HEK293 (cell line): ENCODE results near the gene KLHL8.

Experiments used
- CTCF ChIA-PET: fragments of 350-600 bp; formaldehyde crosslinking; extraction: SDS; loops from one replicate; lab custom pipeline; 2021; ENCODE audit warnings: antibody characterized with exemption; lab: Yijun Ruan, JAX
- POLR2A ChIA-PET: fragments of 300-600 bp; formaldehyde crosslinking; extraction: SDS; loops from one replicate; lab custom pipeline; 2020; ENCODE audit warnings: antibody characterized with exemption, inconsistent platforms; lab: Yijun Ruan, JAX
- H3K27ac ChIP-seq: fragments of 200-500 bp; sonication (Bioruptor generic); 2 replicates; pipeline ENCODE4 v1.5.1; 2014; ENCODE audit warnings: low read depth, low read length, control low read depth, inconsistent platforms; ENCODE audit errors: extremely low read depth
- H3K36me3 ChIP-seq, 2 experiments: fragments of 200-500 bp in 1 of 2; sonication (Bioruptor generic) in 1 of 2; 1 replicate in 1 of 2; 2 replicates in 1 of 2; pipeline ENCODE4 v1.5.1; 2014 to 2017; ENCODE audit warnings: inconsistent platforms in 2 of 2, low read length in 2 of 2; ENCODE audit not compliant: control insufficient read depth in 2 of 2, insufficient read depth in 1 of 2
- H3K4me1 ChIP-seq: fragments of 200-500 bp; sonication (Bioruptor generic); 2 replicates; pipeline ENCODE4 v1.5.1; 2014; ENCODE audit warnings: mild to moderate bottlenecking, low read length, inconsistent platforms; ENCODE audit not compliant: control insufficient read depth, insufficient read depth
- H3K4me3 ChIP-seq: 2 replicates; pipeline ENCODE4 v1.5.1; 2011; ENCODE audit warnings: low read depth, mild to moderate bottlenecking, control low read depth, low read length, moderate library complexity
- H3K9me3 ChIP-seq: fragments of 200-500 bp; sonication (Bioruptor generic); 2 replicates; pipeline ENCODE4 v1.5.1; 2014; ENCODE audit warnings: low read depth, low read length, inconsistent platforms; ENCODE audit not compliant: control insufficient read depth, insufficient read depth
- CTCF ChIP-seq: fragments of 450-650 bp; formaldehyde crosslinking; IDR thresholded peaks from 2 replicates; pipeline ENCODE4 v1.5.1; 2016; ENCODE audit warnings: missing biosample characterization, missing genetic modification characterization
- KLF16 ChIP-seq: fragments of 450-650 bp; formaldehyde crosslinking; IDR thresholded peaks from 2 replicates; pipeline ENCODE4 v1.5.1; 2017; ENCODE audit warnings: missing biosample characterization, missing genetic modification characterization
- RBAK ChIP-seq: fragments of 450-650 bp; formaldehyde crosslinking; IDR thresholded peaks from 2 replicates; pipeline ENCODE4 v1.5.1; 2016; ENCODE audit warnings: missing biosample characterization, missing genetic modification characterization
- TRIM28 ChIP-seq: IDR thresholded peaks from 2 replicates; pipeline ENCODE4 v1.6.1; 2011; ENCODE audit warnings: low read length, control low read depth, borderline replicate concordance
- ZBTB49 ChIP-seq: fragments of 450-650 bp; formaldehyde crosslinking; IDR thresholded peaks from 2 replicates; pipeline ENCODE4 v1.5.1; 2016; ENCODE audit warnings: missing biosample characterization, missing genetic modification characterization, low read depth
- ZEB2 ChIP-seq: fragments of 450-650 bp; formaldehyde crosslinking; IDR thresholded peaks from 2 replicates; pipeline ENCODE4 v1.5.1; 2016; ENCODE audit warnings: missing biosample characterization, missing genetic modification characterization
- ZNF18 ChIP-seq: fragments of 450-650 bp; formaldehyde crosslinking; IDR thresholded peaks from 2 replicates; pipeline ENCODE4 v1.5.1; 2016; ENCODE audit warnings: missing biosample characterization, missing genetic modification characterization
- ZNF654 ChIP-seq: fragments of 450-650 bp; formaldehyde crosslinking; IDR thresholded peaks from 2 replicates; pipeline ENCODE4 v1.5.1; 2016; ENCODE audit warnings: low read depth, missing biosample characterization, missing genetic modification characterization
- ZNF664 ChIP-seq: fragments of 450-650 bp; formaldehyde crosslinking; IDR thresholded peaks from 2 replicates; pipeline ENCODE4 v1.5.1; 2016; ENCODE audit warnings: missing biosample characterization, missing genetic modification characterization
- TF ChIP-seq, protein P1 (sequence below): fragments of 450-650 bp; IDR thresholded peaks from 2 replicates; pipeline ENCODE4 v1.5.1; 2018; ENCODE audit warnings: missing biosample characterization, mild to moderate bottlenecking, missing genetic modification characterization
- TF ChIP-seq, protein P2 (sequence below): fragments of 450-650 bp; formaldehyde crosslinking; IDR thresholded peaks from 2 replicates; pipeline ENCODE4 v1.5.1; 2017; ENCODE audit warnings: missing biosample characterization, missing genetic modification characterization
- TF ChIP-seq, protein P3 (sequence below): fragments of 450-650 bp; formaldehyde crosslinking; IDR thresholded peaks from 2 replicates; pipeline ENCODE4 v1.5.1; 2016; ENCODE audit warnings: missing biosample characterization, missing genetic modification characterization

The KLHL8 gene

GRCh38 chr4:87152310-87153041 lies 67.9 kb downstream of the KLHL8 start (continued):
- TF ChIP-seq, protein P1, sequence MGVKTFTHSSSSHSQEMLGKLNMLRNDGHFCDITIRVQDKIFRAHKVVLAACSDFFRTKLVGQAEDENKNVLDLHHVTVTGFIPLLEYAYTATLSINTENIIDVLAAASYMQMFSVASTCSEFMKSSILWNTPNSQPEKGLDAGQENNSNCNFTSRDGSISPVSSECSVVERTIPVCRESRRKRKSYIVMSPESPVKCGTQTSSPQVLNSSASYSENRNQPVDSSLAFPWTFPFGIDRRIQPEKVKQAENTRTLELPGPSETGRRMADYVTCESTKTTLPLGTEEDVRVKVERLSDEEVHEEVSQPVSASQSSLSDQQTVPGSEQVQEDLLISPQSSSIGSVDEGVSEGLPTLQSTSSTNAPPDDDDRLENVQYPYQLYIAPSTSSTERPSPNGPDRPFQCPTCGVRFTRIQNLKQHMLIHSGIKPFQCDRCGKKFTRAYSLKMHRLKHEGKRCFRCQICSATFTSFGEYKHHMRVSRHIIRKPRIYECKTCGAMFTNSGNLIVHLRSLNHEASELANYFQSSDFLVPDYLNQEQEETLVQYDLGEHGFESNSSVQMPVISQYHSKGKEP (tag by site-specific recombination): no peak

GRCh38 chr4:87151730-87152129 lies 68.7 kb downstream of the KLHL8 start:
- Histone ChIP-seq H3K36me3 (no peaks in the 10 kb centered on the region), H3K9me3 (no peaks in the 10 kb centered on the region), H3K4me1 (no peaks in the 10 kb centered on the region), H3K4me3 (no peak overlapping the region), H3K27ac (no peak overlapping the region)
- CTCF ChIA-PET: interaction anchor here (0.6 to 3.4 kb wide), 7 partner anchors 18 to 697 kb away, joined by 3 to 42 read pairs (median 4); no protein-coding TSS in a partner anchor
- TF ChIP-seq, protein P2, sequence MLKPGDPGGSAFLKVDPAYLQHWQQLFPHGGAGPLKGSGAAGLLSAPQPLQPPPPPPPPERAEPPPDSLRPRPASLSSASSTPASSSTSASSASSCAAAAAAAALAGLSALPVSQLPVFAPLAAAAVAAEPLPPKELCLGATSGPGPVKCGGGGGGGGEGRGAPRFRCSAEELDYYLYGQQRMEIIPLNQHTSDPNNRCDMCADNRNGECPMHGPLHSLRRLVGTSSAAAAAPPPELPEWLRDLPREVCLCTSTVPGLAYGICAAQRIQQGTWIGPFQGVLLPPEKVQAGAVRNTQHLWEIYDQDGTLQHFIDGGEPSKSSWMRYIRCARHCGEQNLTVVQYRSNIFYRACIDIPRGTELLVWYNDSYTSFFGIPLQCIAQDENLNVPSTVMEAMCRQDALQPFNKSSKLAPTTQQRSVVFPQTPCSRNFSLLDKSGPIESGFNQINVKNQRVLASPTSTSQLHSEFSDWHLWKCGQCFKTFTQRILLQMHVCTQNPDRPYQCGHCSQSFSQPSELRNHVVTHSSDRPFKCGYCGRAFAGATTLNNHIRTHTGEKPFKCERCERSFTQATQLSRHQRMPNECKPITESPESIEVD: peak; percentile 90
- TF ChIP-seq RBAK (tag by site-specific recombination): no peak
- POLR2A ChIA-PET: no interaction called here

GRCh38 chr4:87150498-87151261 lies 69.7 kb downstream of the KLHL8 start:
- TF ChIP-seq ZNF18 (tag by site-specific recombination) (no peak), KLF16 (tag by site-specific recombination) (no peak), ZBTB49 (no peak), ZNF664 (tag by site-specific recombination) (peak; percentile 81), CTCF (tag by site-specific recombination) (peak; percentile 35), ZEB2 (tag by site-specific recombination) (0 out of 2 replicates have a peak, but pooled peaks have one; percentile 13), TRIM28 (peak; percentile 79; the same call in 1 of the 2 replicates), ZNF654 (tag by site-specific recombination) (peak; percentile 90)
- TF ChIP-seq, protein P3, sequence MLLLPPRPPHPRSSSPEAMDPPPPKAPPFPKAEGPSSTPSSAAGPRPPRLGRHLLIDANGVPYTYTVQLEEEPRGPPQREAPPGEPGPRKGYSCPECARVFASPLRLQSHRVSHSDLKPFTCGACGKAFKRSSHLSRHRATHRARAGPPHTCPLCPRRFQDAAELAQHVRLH (tag by site-specific recombination): 0 out of 2 replicates have a peak, but pooled peaks have one; percentile 8
- TF ChIP-seq, all 188 proteins: peak for 6
- H3K4me3 ChIP-seq: no peak overlapping the region
- H3K36me3 ChIP-seq: no peaks in the 10 kb centered on the region
- H3K9me3 ChIP-seq: no peaks in the 10 kb centered on the region
- H3K27ac ChIP-seq: no peak overlapping the region
- CTCF ChIA-PET: interaction anchor here (0.6 to 3.4 kb wide), 20 partner anchors 12 to 698 kb away, joined by 3 to 42 read pairs (median 3); no protein-coding TSS in a partner anchor
- POLR2A ChIA-PET: interaction anchor here (0.9 kb wide), 1 partner anchor 90 kb away, joined by 3 read pairs; no protein-coding TSS in a partner anchor
- no peaks in the 10 kb centered on the region for H3K4me1 ChIP-seq
